Fibroblast of skin of back (primary cell): ENCODE results near the gene SDS.
"Not testable (repeated sequence)": the region's sequence is repeated elsewhere in the genome, so short reads cannot be mapped to it uniquely, and the experiment has no call there.

Experiments used
- DNase-seq: peaks from one replicate; pipeline ENCODE4 v3.0.0-alpha.2; 2013

SDS gene

DNA sequence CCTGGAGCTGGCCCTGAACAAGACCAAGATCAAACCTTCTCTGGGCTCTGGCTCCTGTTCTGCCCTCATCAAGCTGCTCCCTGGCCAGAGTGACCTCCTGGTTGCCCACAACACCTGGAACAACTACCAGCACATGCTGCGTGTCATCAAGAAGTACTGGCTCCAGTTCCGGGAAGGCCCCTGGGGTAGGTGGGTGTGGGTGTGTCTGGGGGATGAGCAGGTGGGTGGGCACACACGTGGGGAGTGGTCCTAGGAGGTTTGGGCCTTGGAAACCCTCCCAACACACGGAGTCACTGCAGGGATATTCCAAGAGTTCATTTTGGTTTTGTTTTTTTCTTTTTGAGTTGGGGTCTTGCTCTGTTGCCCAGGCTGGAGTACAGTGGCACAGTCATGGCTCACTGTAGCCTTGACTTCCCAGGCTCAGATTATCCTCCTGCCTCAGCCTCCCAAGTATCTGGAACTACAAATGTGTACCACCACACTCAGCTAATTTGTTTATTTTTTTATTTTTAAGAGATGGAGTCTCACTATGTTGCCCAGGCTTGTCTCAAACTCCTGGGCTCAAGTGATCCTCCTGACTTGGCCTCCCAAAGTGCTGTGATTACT lies 28.8 kb downstream of the SDS start:
- DNase-seq: no peak

DNA sequence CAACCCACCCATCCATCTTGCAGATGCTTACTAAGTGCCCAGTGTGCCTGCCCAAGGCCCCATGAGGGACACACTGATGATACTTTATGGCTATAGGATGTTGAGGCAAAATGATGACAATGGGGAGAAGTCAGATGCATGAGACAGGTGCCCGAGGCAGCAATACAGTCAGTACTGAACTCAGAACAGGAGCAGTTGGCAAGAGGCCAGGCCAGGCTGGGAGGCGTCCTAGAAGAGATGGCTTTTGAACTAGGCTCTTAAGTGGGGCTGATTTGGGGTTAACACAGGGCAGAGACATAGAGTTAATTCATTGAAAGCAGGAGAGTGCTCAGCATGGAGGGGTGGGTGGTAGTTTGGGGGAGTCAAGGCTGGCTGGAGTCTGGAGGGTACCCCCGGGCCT lies 29.7 kb downstream of the SDS start:
- DNase-seq: no peak

DNA sequence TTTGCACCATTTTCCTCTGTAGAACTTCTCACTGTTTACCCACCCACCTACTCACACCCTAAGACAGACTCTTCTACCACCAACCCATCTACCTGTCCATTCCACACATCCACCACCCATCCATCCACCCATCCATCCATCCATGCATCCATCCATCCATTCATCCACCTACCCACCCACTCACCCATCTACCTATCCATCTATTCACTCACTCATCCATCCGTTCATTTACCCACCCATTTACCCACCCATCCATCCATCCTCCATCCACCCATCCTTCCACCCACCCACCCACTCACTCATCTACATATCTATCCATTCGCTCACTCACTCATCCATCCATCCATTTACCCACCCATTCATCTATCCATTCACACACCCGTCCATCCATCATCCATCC lies 30.2 kb downstream of the SDS start:
- DNase-seq: no peak

DNA sequence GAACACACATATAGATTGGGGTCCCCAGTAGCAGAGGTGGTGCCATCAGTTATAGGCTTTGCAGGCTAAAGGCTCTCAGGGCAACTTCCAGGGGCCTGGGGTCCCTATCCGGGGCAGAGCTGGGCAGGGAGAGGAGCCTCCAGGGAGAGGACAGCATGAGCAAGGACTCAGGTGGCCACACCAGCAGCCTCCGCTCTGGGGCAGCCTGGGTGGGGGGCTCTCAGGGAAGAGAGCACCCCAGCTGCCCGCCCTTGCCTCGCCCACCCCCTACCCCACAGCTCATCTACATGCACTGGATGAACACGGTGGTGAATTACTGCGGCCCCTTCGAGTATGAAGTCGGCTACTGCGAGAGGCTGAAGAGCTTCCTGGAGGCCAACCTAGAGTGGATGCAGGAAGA lies 31.3 kb downstream of the SDS start:
- DNase-seq: no peak

GRCh38 chr12:113371808-113372207 lies 31.9 kb downstream of the SDS start:
- DNase-seq: no peak

- no peak for DNase-seq
Measured at GRCh38 chr12:113370923-113371682, 32.6 kb downstream of the SDS start.

DNA sequence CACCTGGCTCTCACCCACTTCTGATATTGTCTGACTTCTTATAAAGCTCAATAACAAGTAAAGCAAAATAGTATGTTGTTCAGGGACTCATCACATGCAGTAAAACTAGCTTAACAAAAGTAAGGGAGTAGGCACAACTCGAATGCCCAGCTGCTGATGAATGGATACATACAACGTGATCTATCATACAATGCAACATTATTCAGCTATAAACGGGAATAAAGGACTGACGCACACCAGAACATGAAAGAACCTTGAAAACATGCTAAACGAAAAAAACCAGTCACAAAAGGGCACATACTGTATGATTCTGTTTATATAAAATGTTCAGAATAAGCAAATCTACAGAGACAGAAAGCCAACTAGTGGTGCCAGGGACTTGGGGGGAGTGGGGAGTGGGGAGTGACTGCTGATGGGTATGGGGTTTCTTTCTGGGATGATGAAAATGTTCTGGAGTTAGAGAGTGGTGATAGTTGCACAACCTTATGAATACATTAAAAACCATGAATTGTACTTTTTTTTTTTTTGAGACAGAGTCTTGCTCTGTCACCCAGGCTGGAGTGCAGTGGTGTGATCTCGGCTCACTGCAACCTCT lies 34.2 kb downstream of the SDS start:
- DNase-seq: no peak

DNA sequence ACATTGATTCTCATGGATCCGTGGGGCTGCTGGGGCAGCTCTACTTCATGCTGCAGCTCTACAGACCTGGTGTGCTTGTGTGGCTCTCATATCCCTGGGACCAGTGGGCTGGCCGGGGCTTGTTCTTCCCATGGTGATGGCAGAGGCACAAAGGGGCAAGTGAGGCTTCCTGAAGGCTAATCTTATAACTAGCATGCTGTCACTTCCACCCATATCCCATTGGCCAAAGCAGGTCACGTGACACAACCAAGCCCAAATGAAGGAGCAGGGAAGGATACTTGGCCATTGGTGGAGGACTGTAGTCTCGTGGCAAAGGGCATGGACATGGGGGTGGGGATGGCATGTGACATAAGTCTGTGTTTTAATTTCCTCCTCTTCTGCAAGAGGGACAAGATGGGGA lies 35.4 kb downstream of the SDS start:
- DNase-seq: no peak

- peak; percentile 26 for DNase-seq
Measured at GRCh38 chr12:113366827-113367226, 36.9 kb downstream of the SDS start.

DNA sequence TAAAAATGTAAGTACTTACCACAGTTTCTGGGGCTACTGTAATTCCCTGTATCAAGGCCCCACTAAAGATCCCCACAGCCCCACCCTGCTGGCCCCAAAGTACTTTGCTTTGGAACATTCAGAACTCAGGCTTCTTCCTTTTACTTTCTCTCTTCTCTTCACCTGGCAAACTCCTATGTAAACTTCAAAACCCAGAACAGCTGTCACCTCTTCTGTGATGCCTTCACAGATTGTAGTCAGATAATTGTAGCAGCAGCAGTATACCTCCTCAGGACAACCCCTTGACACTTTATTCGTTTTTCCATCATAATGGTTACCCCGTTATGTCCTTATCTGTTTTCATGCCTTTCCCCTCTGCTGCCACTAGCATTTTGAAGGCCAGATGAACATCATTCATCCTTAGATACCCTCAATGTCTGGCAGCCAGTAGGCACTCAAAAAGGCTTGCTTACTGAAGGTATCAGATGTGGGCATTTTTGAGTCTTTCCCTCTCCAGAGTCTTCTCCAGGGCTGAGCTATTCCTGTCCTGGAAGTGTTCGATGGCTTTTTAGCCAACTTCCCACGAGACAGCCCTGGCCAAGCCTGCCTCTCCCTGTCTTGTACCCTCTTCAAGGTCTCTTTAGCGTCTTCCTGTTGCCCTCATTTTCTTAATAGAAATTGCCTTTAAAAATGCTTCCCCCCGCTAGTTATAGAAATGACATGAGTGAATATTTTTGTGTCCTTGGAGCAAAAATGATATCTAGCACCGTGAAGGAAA lies 37.9 kb downstream of the SDS start:
- DNase-seq: no peak

DNA sequence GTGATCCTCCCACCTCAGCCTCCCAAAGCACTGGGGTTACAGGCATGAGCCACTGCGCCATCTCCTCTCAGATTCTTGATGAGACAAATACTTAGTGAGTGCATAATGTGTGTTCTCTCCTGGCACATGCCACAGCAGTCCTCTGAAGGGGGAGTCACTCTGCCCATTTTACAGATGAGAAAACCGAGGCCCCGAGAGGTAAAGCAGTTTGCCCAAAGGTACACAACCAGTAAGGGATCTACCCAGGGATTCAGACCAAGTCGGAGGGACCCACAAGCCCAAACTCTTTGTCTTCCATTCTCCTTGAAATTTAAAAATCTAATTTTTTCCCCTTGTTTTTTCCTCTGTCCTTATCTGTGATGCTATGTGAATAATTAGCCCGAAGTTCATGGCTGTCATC lies 39.0 kb downstream of the SDS start:
- no peak for DNase-seq

- no peak for DNase-seq
Measured at GRCh38 chr12:113361574-113362370, 41.9 kb downstream of the SDS start.

DNA sequence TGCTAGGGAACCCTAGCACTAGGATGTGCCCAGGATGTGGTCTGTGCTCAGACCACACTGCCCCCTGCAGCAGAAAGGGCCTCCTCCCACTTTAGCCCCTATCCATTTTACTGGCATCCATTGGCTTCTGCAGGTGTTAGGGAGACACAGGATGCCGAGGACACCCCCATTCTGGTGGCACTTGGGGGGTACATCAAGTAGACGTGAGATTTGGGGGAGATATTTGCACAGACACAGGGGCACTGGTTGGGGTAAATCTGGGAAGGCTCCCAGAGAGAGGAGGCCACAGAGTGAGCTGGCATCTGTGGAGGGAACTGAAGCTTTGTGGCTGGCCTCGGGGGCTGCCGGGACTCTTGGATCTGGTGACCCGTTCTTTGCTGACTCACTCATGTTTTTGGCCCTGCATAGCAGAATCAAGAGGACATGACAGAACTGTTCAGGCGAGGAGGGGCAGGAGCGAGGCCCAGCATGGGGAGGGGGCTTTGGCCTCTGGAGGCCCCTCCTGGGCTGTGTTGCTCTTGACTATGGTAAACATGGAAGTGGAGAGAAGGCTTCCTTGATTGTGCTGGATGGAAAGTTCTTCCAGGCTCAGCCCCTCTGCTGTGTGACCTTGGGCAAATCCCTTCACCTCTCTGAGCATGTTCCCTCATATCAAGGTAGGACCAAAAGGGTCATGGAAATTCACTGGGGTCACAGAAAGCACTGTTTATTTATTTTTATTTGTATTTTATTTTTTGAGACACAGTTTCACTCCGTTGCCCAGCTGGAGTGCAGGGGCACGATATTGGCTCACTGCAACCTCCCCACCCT lies 43.5 kb downstream of the SDS start:
- DNase-seq: no peak

DNA sequence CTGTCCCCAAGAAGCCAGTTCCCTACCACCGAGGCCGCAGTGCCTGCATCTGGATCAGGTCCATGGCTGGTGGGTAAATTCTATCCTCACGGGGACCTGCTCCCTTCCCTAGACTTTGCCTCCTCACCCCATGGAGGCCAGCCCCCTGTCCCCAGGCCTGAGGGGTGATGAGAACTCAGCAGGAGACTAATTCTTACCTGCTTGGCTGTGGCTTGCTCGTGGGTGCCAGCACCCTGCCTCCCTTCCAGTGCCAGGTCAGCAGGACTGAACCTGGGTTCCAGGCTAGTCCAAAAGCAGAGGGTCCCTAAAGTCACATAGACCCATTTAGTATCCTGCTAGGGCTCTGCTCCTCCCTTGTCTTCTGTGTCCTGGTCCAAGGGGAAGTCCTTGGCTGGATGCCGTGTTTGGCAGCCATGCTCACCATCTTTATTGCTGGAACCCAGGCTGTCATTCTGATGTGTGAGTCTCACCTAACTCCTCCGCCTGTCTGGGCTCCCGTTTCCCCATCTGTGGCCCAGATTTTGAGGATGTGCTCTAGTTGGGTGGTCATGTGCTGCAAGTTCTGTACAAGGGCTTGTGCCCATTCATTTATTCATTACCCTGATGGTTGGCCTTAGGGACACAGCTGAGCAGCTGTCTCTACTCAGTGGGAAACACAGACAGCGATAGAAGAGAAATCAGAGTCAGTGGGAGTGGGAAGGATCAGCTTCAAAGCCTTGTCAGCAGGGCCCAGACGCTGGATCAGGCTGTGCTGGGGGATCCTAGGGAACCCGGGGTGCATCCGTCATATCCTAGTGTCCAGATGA lies 44.4 kb downstream of the SDS start:
- peak; percentile 23 for DNase-seq

GRCh38 chr12:113358381-113359132 lies 45.1 kb downstream of the SDS start, which contains the start of gene PLBD2:
Gene PLBD2, plus strand, starts transcription at chr12:113358587. Its CDS starts 14 bp downstream, at chr12:113358601.
- DNase-seq: peak; percentile 90

DNA sequence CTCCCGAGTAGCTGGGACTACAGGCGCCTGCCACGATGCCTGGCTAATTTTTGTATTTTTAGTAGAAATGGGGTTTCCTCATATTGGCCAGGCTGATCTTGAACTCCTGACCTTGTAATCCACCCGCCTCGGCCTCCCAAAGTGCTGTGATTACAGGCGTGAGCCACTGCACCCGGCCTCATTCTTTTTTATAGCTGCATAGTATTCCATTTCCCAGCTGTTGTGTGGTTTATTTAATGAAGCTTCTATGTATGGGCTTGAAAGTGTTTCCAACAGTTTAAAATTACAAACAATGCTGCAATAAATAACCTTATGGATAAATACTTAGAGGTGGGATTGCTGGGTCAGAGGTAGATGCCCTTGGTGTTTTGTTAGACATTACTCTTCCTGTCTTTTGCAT lies 49.5 kb downstream of the SDS start:
- not testable (repeated sequence) for DNase-seq

DNA sequence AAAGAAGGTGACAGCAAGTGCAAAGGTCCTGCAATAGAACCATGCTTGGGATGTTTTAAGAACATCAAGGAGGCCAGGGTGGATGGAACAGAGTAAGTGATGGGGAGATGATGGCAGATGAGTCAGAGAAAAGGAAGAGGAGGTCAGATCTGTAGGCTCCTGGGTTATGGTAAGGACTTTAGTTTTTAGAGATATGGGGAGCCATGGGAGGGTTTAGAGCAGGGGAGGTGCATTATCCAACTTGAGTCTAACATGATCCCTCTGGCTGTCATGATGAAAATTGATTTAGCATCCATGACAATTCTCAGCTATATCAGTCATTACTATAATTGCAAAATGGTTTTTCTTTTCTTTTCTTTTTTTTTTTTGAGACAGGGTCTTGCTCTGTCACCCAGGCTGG lies 52.6 kb downstream of the SDS start:
- no peak for DNase-seq

DNA sequence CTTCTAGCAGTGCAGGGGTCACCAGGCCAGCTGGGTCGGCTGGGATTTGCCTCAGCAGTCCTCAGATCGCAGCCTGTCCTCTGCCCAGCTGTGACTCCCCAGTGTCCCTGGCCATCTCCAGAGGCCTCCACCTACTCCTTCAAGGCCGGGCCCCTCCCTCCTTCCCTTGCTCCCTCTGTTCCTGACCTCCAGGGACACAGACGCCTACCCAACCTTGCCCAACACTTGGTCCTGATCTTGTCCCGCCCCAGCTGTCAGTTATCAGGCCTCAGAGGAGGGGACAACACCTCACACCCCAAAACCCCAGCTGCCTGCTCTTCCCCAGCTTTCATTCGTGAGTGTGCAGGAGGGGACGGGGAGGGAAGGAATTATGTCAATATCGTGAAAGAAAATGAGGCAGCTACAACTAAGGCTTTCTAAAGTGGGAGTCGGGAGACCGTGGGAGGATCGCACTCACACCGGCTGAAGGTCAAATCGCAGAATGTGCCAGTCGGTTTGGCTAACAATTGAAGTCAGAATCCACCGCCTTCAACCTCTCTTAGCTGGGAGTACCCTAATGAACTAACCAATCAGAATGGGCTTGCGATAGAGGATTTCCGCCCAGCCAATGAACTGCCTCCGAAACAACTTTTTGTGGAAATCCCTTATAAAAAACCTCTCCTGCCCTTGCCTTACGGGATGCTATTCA lies 54.7 kb downstream of the SDS start:
- no peak for DNase-seq

GRCh38 chr12:113347892-113348291 lies 55.8 kb downstream of the SDS start:
- DNase-seq: no peak
